Fibroblast of skin of left quadriceps (primary cell): ENCODE measurements around the gene YJEFN3.

Experiments used
- DNase-seq, 2 experiments: peaks; one replicate each; pipeline ENCODE4 v3.0.0-alpha.2; 2013; ENCODE audit warnings: low read depth in 2 of 2

The YJEFN3 gene

GRCh38 chr19:19553670-19554069 is 25.0 kb downstream of the YJEFN3 start:
- DNase-seq, result no peak

GRCh38 chr19:19554074-19555023 is 25.6 kb downstream of the YJEFN3 start:
- no peak for DNase-seq

- DNase-seq, result no peak
These were observed 29.3 kb downstream of the YJEFN3 start for GRCh38 chr19:19558055-19558454.

GRCh38 chr19:19558636-19559035 is 29.9 kb downstream of the YJEFN3 start:
- DNase-seq, result no peak

- DNase-seq, result no peak
These were observed 31.2 kb downstream of the YJEFN3 start for GRCh38 chr19:19559931-19560330.

- no peak for DNase-seq
These were observed 33.4 kb downstream of the YJEFN3 start for GRCh38 chr19:19561946-19562664.

- no peak for DNase-seq
These were observed 34.1 kb downstream of the YJEFN3 start for GRCh38 chr19:19562665-19563347.

- no peak for DNase-seq
These were observed 34.7 kb downstream of the YJEFN3 start for GRCh38 chr19:19563348-19563848.

GRCh38 chr19:19566306-19566705 is 37.6 kb downstream of the YJEFN3 start:
- no peak for DNase-seq

- DNase-seq, result no peak
These were observed 38.7 kb downstream of the YJEFN3 start for GRCh38 chr19:19567391-19567790.

GRCh38 chr19:19568802-19569756 is 40.4 kb downstream of the YJEFN3 start:
- no peak for DNase-seq

- no peak for DNase-seq
These were observed 41.9 kb downstream of the YJEFN3 start for GRCh38 chr19:19570571-19570970.

GRCh38 chr19:19571071-19571786 is 42.5 kb downstream of the YJEFN3 start:
- DNase-seq, result no peak

- DNase-seq, result no peak
These were observed 46.7 kb downstream of the YJEFN3 start for GRCh38 chr19:19575411-19575810.

- DNase-seq, result no peak
These were observed 49.5 kb downstream of the YJEFN3 start for GRCh38 chr19:19578252-19578651.

- no peak for DNase-seq
These were observed 51.0 kb downstream of the YJEFN3 start for GRCh38 chr19:19579533-19580361.

- no peak for DNase-seq
These were observed 51.7 kb downstream of the YJEFN3 start for GRCh38 chr19:19580418-19580817.

GRCh38 chr19:19581391-19581790 is 52.7 kb downstream of the YJEFN3 start:
- no peak for DNase-seq

- no peak for DNase-seq
These were observed 53.8 kb downstream of the YJEFN3 start for GRCh38 chr19:19582471-19582870.
